GM18505 (cell line): ENCODE data around the gene KLHL29.

Experiments
- ATAC-seq: cut with Tn5 transposase; IDR thresholded peaks from one replicate; pipeline ENCODE4 v1.9.1; 2021; ENCODE audit not compliant: unreplicated experiment
- POLR2A ChIP-seq: IDR thresholded peaks from 4 replicates; pipeline ENCODE4 v1.6.1; 2011; ENCODE audit warnings: borderline replicate concordance; ENCODE audit not compliant: insufficient read depth, insufficient read length; ENCODE audit errors: extremely low read depth

KLHL29 gene

GRCh38 chr2:23448906-23449305 lies 63.9 kb downstream of the KLHL29 start:
- no peak for TF ChIP-seq POLR2A
- ATAC-seq = no peak

DNA sequence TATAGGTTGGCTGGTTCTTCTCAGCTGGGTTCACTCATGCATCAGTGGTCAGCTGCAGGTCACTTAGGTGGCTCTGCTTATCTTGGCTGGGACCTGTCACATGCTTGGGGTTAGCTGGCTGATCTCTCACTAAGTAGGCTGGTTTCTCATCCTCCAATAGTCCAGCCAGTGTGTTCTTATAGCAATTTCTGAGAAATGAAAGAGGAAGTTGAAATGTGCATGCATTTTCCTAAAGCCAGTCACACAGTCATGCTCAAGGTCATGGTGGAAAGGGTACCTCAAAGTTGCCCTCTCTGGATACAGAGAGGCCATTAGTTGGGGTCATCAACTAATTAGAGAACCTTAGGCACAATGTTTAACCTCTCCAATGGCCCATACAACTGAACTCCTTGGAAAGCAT lies 64.4 kb downstream of the KLHL29 start:
- no peak for TF ChIP-seq POLR2A
- peak; percentile 73 for ATAC-seq

GRCh38 chr2:23449831-23450331 lies 64.9 kb downstream of the KLHL29 start:
- no peak for TF ChIP-seq POLR2A
- ATAC-seq = no peak

DNA sequence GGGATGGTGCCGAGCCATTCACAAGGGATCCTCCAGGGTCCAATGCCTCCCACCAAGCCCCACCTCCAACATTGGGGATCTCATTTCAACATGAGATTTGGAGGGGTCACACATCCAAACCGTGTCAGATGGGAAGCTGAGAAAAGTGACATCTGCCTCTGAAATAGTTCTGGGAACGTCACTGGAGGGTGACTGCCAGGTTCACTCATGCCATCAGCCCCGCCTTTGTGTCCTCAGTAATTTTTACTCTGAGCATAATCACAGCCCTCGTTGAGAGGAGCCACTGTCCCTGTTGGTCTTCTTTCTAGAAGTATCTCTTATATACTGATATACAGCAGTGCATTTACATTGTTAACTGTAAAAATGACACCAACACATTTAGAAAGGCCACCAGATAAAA lies 67.4 kb downstream of the KLHL29 start:
- TF ChIP-seq POLR2A = no peak
- no peak for ATAC-seq

DNA sequence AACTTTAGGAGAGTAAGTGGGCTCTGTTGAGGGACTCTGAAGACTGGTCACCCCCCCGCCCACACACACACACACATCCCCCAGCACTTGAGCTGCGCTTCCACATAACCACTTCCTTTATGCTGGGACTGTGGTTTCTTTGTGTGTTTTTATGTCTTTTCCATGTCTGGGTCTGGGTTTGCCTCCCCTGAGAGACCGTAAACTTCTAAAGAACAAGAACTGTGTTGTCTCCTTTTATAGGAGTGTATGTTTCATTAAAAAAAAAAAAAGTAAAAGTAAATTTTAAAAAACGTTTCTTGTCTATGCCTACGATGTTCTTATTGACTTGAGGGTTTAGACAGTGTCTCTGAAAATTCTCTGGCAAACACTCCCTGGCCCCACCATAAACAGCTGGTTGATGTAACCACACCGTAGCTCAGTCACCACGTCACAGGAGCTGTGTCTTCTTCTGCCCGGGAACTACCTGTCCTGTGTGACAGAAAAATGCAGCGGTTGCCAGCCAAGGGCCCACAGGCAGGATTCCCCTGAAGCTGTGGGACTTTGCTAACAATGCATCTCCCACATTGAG lies 68.0 kb downstream of the KLHL29 start:
- TF ChIP-seq POLR2A = no peak
- peak; percentile 49 for ATAC-seq

DNA sequence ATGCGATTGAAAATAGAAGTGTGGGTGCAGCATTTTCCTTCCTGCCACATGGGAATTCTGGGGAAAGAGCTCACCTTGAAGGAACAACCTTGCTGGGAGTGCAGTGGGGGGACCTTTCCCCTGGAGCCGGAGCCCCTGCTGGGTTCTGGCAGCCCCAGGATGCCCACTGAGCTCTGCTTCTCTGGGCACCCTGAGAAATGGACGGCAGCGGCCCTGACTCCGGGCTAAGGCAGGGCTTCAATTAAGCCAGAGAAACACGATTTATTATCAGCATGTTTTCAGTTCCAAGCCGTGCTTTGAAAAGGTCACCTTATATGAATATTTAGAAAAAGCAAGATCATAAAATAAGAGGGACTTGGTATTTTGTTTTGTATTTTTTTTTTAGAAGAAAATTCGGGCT lies 68.5 kb downstream of the KLHL29 start:
- TF ChIP-seq POLR2A = no peak
- ATAC-seq = no peak

DNA sequence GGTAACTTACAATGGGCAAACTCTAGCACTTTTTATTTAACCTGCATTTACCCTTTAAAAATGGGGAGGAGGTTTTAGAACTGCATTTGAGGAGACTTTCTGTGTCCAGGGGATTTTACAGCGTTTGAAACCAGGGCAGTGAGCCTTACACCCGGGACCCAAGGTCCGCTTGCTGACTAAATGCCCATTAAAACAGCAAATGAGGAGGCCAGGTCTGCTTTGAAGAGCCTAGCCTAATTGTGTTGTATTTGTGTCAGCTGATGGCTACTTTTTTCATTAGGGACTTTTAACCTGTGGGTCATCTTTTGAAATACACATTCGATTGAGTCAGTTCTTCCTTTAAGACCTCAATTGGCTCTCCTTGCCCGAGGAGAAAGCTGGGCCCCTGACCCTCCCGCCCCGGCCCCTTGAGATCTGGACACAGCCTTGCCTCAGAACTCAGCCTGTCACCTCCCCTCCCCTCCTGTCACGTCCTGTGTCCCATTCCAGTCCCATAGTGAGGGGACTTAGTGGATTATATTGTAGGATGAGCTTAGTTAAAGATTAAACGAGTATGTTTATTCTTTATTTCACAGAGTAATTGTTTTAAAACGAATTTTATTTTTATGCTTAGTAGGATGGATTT lies 69.0 kb downstream of the KLHL29 start:
- no peak for TF ChIP-seq POLR2A
- no peak for ATAC-seq

DNA sequence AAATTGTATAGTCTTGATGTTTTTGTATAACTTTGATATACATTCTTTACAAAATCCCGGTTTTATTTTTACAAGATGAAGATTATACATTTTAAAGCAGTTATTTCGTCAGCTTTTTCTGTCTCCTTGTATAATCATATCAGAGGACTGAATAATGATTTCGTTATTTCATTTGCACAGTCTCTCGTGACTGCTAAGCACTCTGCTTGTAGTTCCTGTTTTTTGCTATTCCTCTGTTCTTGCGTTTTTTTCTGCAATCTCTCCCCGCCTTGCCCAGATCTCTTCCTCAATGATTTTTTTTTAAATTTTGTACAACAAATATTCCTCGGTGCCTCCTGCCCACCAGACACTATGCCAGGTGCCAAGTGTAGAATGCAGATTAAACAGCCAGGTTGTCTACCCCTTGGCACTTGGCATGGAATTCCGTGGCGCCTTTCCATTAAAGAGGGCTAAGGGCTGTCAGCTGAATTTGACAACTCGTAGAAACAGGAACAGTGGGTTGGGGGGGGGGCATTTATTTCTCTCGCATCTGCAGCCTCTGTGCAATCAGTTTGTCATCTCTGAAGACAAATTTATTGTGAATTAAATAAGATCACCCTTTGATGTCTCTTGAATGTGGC lies 69.6 kb downstream of the KLHL29 start:
- ATAC-seq = no peak
- TF ChIP-seq POLR2A = no peak

DNA sequence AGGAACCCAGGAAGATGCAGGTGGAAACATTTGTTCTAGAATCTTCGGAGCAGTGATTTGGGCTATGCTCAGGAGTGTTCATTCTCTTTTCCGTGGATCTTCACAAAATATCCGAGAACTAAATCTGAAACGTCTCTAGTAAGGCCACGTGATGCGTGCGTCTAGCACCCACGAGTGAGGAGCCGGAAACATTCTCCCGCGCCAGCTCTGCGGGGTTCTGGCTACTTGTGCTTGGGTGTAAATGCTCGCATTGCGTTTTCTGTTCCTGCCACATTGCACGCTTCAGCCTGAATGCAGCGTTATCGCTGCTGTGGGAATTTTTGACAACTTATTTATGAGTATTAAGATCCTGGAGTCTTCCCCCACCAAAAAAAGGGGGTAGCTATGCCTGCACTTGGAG lies 71.4 kb downstream of the KLHL29 start:
- ATAC-seq = no peak
- no peak for TF ChIP-seq POLR2A

DNA sequence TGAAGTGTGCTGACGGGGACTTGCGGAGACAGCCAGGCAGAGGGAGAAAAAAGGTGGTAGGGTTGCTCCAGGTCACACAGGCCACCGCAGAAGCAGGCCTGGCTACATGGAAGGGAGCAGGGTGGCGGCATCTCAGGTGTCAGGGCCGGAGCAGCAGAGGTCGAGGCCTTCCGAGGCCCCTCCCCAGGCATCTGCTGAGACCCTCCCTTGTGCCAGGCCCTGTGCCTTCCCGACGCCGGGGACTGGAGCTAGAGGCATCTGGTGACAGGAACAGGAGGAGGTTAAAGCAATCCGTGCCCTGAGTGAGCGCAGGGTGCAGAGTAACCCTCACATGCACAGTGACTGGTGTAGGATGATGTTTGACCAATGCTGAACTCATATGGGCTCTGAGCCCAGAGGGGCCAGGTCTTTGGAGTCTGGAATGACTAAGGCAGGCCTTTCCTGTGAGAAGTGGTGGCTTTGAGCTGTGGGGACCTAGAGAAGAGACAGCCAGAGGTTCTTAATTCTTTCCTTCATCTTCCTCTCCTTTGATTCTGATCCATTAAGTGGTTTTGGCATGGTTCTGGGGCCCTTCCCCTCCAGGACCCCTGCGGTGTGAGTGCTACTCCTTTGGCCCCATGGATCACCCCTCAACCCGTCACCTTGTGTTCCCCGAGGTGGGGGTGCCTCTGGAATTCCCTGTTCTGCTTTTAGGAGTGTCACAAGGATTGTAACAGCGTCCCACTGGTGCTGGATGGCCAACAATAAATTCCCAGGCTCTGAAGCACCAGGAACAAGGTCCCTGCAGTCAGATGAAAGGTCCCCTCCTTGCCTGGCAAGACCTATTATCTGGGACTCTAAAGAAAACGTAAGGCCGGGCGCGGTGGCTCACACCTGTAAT lies 72.1 kb downstream of the KLHL29 start:
- ATAC-seq = no peak

GRCh38 chr2:23457990-23458682 lies 73.2 kb downstream of the KLHL29 start:
- no peak for TF ChIP-seq POLR2A
- ATAC-seq = no peak

More for the DNA sequence above, 72.1 kb downstream of the KLHL29 start:
- no peak for TF ChIP-seq POLR2A

- no peak for TF ChIP-seq POLR2A
- no peak for ATAC-seq
These were observed 74.1 kb downstream of the KLHL29 start for GRCh38 chr2:23459032-23459431.

DNA sequence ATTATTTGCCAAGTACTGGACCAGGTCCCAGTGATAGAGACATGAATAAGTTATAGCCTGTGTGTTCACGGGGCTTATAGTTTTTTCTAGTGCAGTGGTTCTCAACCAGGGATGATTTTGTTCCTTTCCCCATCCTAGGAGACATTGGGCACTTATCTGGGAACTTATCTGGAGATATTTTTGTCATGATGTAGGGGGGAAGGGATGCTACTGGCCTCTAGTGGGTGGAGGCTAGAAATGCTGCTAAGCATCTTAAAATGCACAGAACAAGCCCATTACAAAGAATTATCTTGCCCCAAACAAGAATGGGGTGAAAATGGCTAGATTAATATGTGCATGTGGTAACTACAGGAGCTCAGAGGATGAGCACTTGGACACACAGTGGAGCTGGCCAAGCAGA lies 75.2 kb downstream of the KLHL29 start:
- TF ChIP-seq POLR2A = no peak
- no peak for ATAC-seq

GRCh38 chr2:23460993-23461392 lies 76.0 kb downstream of the KLHL29 start:
- no peak for TF ChIP-seq POLR2A
- no peak for ATAC-seq

DNA sequence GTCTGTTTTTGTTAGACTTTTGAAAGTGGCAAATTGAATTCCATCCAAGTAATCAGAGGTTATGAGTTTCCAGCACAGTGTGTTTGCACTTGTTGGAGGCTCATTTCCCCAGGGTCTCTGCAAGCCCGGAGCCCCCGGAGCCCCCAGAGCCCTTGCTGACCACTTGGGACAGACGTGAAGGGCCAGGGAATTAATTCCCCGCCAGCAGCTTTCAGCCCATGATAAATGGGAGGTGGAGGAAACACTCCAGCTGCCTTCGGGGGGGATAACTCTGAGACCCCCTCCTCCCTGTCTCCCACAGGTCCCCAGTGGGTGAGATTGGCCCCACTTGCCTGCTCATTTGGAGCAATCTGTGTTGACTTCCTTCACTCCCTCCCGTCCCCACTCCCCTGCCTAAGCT lies 79.2 kb downstream of the KLHL29 start:
- no peak for TF ChIP-seq POLR2A
- ATAC-seq = no peak
